GM18870 (cell line): ENCODE results near the gene HIBCH.
"Not testable (repeated sequence)": the region's sequence is repeated elsewhere in the genome, so short reads cannot be mapped to it uniquely, and the experiment has no call there.

ENCODE experiments used
- ATAC-seq: cut with Tn5 transposase; IDR thresholded peaks from one replicate; pipeline ENCODE4 v1.9.1; 2021; ENCODE audit warnings: moderate library complexity; ENCODE audit not compliant: unreplicated experiment

The HIBCH gene

GRCh38 chr2:190319555-190320498 lies at the start of gene HIBCH:
TSS of gene HIBCH (minus strand) at chr2:190319826. CDS start at chr2:190319750, 76 bp downstream.
- peak; percentile 91 for ATAC-seq

- no peak for ATAC-seq
Measured at GRCh38 chr2:190367091-190367490, 47.5 kb upstream of the HIBCH start.

- ATAC-seq, result no peak
Measured at GRCh38 chr2:190366248-190366753, 46.7 kb upstream of the HIBCH start.

DNA sequence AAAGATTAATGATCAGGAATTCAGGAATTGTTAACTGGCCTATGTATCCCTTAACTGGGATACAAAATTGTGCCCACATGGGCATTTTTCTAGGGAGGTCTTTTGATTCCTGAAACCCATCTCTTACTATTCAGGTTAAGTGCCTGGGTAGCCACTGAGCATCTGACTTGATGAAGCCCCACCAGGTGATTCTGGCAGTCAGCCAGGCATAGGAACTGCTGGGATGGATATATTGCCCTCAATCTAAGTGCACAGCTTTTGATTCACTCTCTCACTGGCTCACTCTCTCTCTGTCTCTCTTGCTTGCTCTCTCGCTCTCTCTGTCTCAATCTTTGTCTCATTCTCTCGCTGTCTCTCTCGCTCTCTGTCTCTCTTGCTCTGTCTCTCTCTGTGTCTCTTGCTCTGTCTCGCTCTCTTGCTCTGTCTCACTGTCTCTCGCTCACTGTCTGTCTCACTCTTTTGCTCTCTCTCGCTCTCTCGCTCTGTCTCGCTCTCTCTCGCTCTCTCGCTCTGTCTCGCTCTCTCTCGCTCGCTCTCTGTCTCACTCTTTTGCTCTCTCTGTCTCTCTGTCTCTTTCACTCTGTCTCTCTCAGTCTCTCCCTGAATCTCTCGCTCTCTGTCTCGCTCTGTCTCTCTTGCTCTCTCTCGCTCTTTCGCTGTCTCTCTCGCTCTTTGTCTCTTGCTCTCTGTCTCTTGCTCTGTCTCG lies 46.0 kb upstream of the HIBCH start:
- ATAC-seq, result no peak

GRCh38 chr2:190362894-190363293 lies 43.3 kb upstream of the HIBCH start:
- ATAC-seq, result no peak

GRCh38 chr2:190361572-190361971 lies 41.9 kb upstream of the HIBCH start:
- ATAC-seq, result no peak

DNA sequence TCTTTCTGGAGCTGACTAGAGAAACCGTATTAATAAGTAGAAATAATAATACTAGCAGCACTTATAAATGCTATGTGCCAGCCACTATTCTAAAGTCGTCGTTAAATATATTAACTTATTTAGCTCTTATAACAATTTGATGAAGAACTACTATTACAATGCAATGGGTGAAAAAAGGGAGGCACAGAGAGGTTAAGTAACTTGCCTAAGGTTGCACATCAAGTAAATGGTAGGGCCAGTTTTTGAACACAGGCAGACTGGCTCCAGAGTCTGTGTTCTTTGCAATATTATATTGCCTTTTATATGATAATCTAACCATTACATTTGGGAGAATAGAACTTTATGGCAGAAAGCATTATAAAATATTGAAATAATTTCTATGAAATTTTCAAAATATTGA lies 41.3 kb upstream of the HIBCH start:
- ATAC-seq, result no peak

- no peak for ATAC-seq
Measured at GRCh38 chr2:190360561-190360960, 40.9 kb upstream of the HIBCH start.

DNA sequence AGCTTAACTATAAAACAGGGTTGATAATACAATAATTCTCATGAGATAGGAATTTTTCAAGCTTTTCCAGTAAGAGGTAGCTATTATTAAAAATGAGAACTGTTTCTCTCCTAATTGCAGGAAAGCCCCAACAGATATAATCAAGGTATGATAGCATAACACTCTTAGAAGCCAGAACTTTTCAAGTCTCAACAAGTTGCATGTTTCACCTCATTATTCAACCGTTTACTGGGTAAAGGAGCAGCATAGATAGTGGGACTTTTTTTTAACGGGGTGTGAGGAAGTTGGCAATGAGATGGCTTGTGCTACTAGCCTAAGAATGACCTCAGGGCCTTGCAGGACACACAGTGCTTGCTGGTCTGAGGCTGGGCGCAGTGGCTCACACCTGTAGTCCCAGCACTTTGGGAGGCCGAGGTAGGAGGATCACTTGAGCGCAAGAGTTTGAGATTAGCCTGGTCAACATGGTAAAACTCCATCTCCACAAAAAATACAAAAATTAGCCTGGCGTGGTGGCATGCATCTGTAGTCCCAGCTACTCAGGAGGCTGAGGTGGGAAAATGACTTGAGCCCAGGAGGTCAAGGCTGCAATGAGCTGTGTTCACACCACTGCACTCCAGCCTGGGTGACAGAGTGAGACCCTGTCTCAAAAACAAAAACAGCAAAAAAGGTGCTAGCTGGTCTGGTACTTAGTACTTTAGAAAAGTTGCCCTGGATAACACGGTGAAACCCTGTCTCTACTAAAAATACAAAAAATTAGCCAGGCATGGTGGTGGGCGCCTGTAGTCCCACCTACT lies 39.2 kb upstream of the HIBCH start:
- not testable (repeated sequence) for ATAC-seq

DNA sequence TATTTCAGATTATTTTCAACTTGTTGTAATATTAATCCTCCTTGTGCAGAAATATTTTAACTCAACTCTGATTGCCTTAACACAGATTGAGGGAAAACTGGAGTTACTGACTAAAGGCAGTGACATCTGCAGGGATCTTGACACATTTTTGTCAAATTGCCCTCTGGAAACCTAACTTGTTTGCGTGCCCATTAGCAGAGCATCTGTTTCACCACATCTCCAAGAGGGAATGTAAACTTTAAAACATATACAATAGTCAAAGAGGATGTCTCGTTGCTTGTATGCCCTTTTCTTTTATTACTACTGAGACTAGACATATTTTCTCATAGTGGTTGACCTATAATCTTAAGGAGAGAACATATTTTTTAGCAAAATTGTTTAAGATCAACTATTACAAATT lies 38.0 kb upstream of the HIBCH start:
- no peak for ATAC-seq

DNA sequence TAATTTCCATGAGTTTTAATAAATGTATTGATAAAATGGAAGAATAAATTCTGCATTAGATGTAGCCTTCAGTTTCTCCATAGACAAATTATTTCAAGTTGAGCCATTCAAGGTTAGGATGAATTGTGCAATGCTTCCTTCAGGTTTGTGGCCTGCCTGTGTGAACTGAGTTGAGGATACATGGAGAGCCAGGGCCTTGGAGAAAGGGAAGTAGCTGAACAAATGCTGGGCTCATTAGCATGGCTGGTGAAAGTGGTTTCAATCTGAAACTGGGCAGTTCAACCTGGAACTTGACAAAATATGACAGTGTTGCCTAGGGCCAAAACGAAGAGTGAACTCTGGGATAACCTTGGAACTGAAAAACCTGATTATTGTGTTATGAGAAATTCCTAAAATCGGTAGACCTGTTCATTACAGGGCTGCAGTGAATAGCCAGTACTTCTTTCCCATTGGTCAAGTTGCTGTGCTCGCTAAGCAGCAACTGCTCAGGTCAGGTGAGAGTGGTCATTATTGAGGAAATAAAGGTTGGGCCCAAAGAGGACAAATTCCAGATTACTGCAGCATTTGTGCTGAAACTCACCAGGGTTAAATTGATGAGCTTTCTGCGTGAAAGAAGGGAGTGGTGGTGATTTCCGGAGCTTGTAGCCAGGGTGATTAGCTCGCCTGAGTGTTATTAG lies 36.5 kb upstream of the HIBCH start:
- no peak for ATAC-seq

GRCh38 chr2:190354003-190354690 lies 34.5 kb upstream of the HIBCH start:
- no peak for ATAC-seq

- ATAC-seq, result no peak
Measured at GRCh38 chr2:190353537-190353899, 33.9 kb upstream of the HIBCH start.

- no peak for ATAC-seq
Measured at GRCh38 chr2:190352668-190353536, 33.3 kb upstream of the HIBCH start.

GRCh38 chr2:190351955-190352354 lies 32.3 kb upstream of the HIBCH start:
- ATAC-seq, result no peak

- ATAC-seq, result no peak
Measured at GRCh38 chr2:190350371-190350770, 30.7 kb upstream of the HIBCH start.

- ATAC-seq, result peak; percentile 68
Measured at GRCh38 chr2:190344276-190344827, 24.7 kb upstream of the HIBCH start.

DNA sequence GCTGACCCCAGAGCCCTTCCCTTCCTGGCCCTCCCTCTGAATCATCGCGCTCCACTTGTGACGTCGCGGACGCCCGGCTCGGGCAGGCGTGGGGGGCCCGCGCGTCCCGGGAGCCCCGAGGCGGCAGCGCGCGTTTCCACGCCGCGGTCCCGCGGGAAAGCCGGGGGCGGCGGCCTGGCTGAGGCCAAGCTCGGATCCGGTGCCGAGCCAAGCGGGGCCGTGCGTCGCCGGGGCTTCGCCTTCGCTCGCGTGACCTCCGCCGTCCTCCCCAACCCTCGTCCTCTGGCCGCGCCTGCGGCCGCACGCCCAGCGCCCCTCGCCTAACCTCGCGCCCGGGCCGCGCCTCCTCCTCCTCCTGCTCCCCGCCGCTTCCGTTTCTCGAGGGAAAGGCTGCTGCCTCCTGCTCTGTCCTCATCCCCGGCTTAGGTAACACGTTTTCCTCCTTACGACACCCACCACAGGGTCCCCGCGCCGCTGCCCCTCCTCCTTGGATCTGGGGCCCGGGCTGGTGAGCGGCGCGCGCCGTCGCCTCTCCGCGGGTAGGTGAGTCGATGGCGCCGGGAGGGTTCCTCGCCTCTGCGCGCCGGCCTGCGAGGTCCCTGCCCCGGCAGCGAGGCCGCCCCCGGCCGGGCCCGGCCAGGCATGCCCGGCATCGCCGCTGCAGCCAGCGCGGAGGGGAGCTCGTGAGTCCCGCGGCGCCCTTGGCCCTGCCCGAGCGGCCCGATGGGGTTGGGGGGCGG lies 24.1 kb upstream of the HIBCH start, which contains the start of gene INPP1:
INPP1 (plus strand) TSS at position 54 of the 740 bp plus-strand sequence. CDS start 16,514 bp downstream, outside the sequence.
- ATAC-seq, result peak; percentile 33
